Mammary epithelial cell (primary cell): ENCODE results near the gene FANK1.

Experiments
- EZH2 ChIP-seq: IDR thresholded peaks from 2 replicates; pipeline ENCODE4 v1.6.1; 2012; ENCODE audit warnings: low read length, inconsistent platforms, borderline replicate concordance
- TF ChIP-seq, protein P1 (sequence below), 2 donors: IDR thresholded peaks in 1 of 2; conservative IDR thresholded peaks in 1 of 2; 2 replicates each; pipeline ENCODE4 v1.5.1; 2011 to 2012; ENCODE audit warnings: inconsistent platforms in 2 of 2, low read length in 2 of 2, mild to moderate bottlenecking in 2 of 2, control low read depth in 1 of 2, low read depth in 1 of 2; ENCODE audit not compliant: insufficient read depth in 1 of 2; ENCODE audit errors: extremely low read depth in 1 of 2

DNA sequence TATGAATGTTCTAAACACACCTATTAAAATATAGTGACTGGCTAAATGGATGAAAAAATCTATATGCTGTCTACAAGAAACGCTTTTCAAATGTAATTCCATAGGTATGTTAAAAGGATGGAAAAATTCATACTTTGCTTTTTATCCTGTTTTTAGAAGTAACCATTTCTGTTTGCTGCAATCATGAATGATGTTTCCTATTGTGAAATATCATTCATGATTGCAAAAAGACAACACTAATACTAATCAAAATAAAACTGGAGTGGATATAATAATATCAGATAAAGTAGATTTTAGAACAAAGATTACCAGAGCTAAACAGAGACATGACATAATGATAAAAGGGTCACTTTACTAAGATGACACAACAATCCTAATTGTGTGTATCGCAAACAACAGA, 138.2 kb downstream of the FANK1 start:
- TF ChIP-seq, protein P1, sequence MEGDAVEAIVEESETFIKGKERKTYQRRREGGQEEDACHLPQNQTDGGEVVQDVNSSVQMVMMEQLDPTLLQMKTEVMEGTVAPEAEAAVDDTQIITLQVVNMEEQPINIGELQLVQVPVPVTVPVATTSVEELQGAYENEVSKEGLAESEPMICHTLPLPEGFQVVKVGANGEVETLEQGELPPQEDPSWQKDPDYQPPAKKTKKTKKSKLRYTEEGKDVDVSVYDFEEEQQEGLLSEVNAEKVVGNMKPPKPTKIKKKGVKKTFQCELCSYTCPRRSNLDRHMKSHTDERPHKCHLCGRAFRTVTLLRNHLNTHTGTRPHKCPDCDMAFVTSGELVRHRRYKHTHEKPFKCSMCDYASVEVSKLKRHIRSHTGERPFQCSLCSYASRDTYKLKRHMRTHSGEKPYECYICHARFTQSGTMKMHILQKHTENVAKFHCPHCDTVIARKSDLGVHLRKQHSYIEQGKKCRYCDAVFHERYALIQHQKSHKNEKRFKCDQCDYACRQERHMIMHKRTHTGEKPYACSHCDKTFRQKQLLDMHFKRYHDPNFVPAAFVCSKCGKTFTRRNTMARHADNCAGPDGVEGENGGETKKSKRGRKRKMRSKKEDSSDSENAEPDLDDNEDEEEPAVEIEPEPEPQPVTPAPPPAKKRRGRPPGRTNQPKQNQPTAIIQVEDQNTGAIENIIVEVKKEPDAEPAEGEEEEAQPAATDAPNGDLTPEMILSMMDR (conservative IDR thresholded peaks at IDR 0.05 in 1 of 2, IDR thresholded peaks at IDR 0.05 in 1 of 2; ENCODE audit: extremely low read depth in 1 of 2, insufficient read depth in 1 of 2, low read depth in 1 of 2, low read length in 2 of 2): no peak
- TF ChIP-seq EZH2: no peak
